ENCODE results near the gene DIS3L2.

DIS3L2 gene

DNA sequence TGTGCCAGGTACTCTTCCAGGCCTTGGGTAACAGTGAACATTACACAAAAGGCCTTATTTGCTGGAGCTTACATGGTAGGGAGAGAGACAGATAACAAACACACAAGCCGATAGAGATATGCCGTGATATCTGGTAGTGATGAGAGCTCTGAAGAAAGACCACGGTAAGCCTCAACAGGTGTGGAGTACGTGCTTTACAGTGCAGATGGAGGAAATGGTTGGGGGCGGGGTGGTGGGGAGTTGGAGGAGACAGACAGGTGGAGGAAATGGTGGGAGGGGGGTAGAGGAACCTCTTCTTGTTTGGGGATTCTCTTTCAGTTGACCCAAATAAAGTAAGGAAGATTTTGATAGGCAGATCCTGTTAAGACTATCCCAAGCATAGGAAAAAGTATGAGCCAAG lies 276.0 kb downstream of the DIS3L2 start:
- no peak for TF ChIP-seq CTCF (IDR thresholded peaks at IDR 0.05; ENCODE audit: low read depth, low read length)
- DNase-seq (ENCODE audit: extremely low read depth, low read depth) = no peak

- DNase-seq (ENCODE audit: extremely low read depth, low read depth) = no peak
- TF ChIP-seq CTCF (IDR thresholded peaks at IDR 0.05; ENCODE audit: low read depth, low read length) = no peak
Observed at GRCh38 chr2:232238108-232238507, 276.6 kb downstream of the DIS3L2 start.

DNA sequence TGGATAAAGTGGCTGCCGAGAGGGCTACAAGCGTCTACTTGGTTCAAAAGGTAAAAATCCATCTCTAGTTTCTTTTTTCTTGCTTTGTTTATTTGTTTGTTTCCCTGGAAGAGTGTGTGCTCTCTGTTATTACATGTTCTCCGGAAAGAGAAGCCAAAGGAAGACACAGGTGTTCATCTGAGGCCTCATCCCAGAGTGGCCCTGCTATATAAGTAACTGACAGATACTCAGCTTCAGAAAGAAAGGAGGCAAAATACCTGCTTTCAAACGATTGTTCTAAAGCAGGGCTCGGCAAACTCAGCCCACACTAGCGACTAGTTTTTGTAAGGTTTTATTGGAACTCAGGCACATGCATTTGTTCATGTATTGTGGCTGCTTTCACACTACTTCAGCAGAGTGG lies 277.1 kb downstream of the DIS3L2 start:
- no peak for DNase-seq (ENCODE audit: extremely low read depth, low read depth)
- no peak for TF ChIP-seq CTCF (IDR thresholded peaks at IDR 0.05; ENCODE audit: low read depth, low read length)

GRCh38 chr2:232239951-232240681 lies 278.6 kb downstream of the DIS3L2 start:
- DNase-seq (ENCODE audit: extremely low read depth, low read depth) = no peak
- TF ChIP-seq CTCF (IDR thresholded peaks at IDR 0.05; ENCODE audit: low read depth, low read length) = no peak

GRCh38 chr2:232240906-232241305 lies 279.4 kb downstream of the DIS3L2 start:
- no peak for TF ChIP-seq CTCF (IDR thresholded peaks at IDR 0.05; ENCODE audit: low read depth, low read length)
- DNase-seq (ENCODE audit: extremely low read depth, low read depth) = no peak

DNA sequence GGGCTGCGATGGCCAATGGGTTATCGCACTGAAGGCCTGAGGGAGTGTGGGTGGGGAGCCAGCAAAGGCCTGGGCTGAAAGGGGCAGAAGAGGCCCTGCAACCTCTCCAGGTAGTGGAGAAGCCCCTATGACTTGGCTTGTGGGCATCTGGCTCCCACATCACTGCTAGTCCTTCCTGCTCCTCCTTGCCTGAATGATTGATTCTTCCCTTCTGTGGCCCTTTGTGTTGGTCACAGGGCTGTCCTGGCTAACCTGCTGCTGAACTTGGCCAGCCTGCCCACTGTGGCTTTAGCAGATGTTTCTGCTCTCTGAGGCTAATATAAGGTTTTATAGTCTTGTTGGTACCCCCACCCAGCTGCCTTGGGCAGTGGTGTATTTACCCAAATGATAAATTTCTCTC lies 280.8 kb downstream of the DIS3L2 start:
- DNase-seq (ENCODE audit: extremely low read depth, low read depth) = no peak
- TF ChIP-seq CTCF (IDR thresholded peaks at IDR 0.05; ENCODE audit: low read depth, low read length) = no peak

- no peak for DNase-seq (ENCODE audit: extremely low read depth, low read depth)
- TF ChIP-seq CTCF (IDR thresholded peaks at IDR 0.05; ENCODE audit: low read depth, low read length) = no peak
Observed at GRCh38 chr2:232245111-232245510, 283.6 kb downstream of the DIS3L2 start.

All from AG09319 (cell line).